Measurements from ENCODE around the gene ATP2A2. TPM values are rescaled to one million over a fixed set of nuclear protein-coding genes. Genes with fewer than 3 reads are reported as not detected.
"Not testable (repeated sequence)": the region's sequence is repeated elsewhere in the genome, so short reads cannot be mapped to it uniquely, and the experiment has no call there.

ATP2A2 gene
- polyA plus RNA-seq, 1 experiment: 267 TPM

GRCh38 chr12:110339184-110339952 lies 58.3 kb downstream of the ATP2A2 start:
- POLR2A ChIA-PET: interaction anchor here (0.6 kb wide), 1 partner anchor 92 kb away, joined by 14 read pairs; no protein-coding TSS in a partner anchor
- TF ChIP-seq CTCF (IDR thresholded peaks at IDR 0.05; ENCODE audit: insufficient read depth, low read depth, low read length): no peak
- no peaks in the 10 kb centered on the region for H3K27me3 ChIP-seq (ENCODE audit: control insufficient read depth, insufficient read depth, low read length)
- peaks cover 72% of the 10 kb centered on the region for H3K36me3 ChIP-seq (ENCODE audit: control insufficient read depth, insufficient read depth, low read length)
- CTCF ChIA-PET: interaction anchor here (0.7 to 0.9 kb wide), 2 partner anchors 9 to 240 kb away, joined by 3 read pairs; no protein-coding TSS in a partner anchor
- no peak for DNase-seq (ENCODE audit: low read depth)
- H3K4me3 ChIP-seq (ENCODE audit: low read depth, low read length): no peak overlapping the region

GRCh38 chr12:110340261-110340660 lies 59.2 kb downstream of the ATP2A2 start:
- CTCF ChIA-PET: interaction anchor here (0.7 to 0.9 kb wide), 2 partner anchors 10 to 241 kb away, joined by 3 read pairs; no protein-coding TSS in a partner anchor
- peaks cover 75% of the 10 kb centered on the region for H3K36me3 ChIP-seq (ENCODE audit: control insufficient read depth, insufficient read depth, low read length)
- POLR2A ChIA-PET: interaction anchor here (0.6 kb wide), 1 partner anchor 26 kb away, joined by 5 read pairs; no protein-coding TSS in a partner anchor
- not testable (repeated sequence) for DNase-seq (ENCODE audit: low read depth); H3K27me3 ChIP-seq (ENCODE audit: control insufficient read depth, insufficient read depth, low read length); H3K4me3 ChIP-seq (ENCODE audit: low read depth, low read length)

DNA sequence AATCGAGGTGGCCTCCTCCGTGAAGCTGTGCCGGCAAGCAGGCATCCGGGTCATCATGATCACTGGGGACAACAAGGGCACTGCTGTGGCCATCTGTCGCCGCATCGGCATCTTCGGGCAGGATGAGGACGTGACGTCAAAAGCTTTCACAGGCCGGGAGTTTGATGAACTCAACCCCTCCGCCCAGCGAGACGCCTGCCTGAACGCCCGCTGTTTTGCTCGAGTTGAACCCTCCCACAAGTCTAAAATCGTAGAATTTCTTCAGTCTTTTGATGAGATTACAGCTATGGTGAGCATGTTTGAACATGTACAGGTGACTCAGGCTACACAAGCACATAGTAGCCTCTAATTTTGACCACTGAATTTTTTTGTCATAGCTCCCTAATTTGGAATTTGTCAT lies 59.7 kb downstream of the ATP2A2 start:
- no peak for DNase-seq (ENCODE audit: low read depth)
- peaks cover 76% of the 10 kb centered on the region for H3K36me3 ChIP-seq (ENCODE audit: control insufficient read depth, insufficient read depth, low read length)
- ChIA-PET CTCF (interaction anchor here (0.6 kb wide), 1 partner anchor 198 kb away, joined by 3 read pairs; no protein-coding TSS in a partner anchor), POLR2A (interaction anchor here (0.6 kb wide), 1 partner anchor 26 kb away, joined by 5 read pairs; no protein-coding TSS in a partner anchor)
- TF ChIP-seq CTCF (IDR thresholded peaks at IDR 0.05; ENCODE audit: insufficient read depth, low read depth, low read length): no peak
- no peak overlapping the region for H3K4me3 ChIP-seq (ENCODE audit: low read depth, low read length)
- H3K27me3 ChIP-seq (ENCODE audit: control insufficient read depth, insufficient read depth, low read length): no peaks in the 10 kb centered on the region

DNA sequence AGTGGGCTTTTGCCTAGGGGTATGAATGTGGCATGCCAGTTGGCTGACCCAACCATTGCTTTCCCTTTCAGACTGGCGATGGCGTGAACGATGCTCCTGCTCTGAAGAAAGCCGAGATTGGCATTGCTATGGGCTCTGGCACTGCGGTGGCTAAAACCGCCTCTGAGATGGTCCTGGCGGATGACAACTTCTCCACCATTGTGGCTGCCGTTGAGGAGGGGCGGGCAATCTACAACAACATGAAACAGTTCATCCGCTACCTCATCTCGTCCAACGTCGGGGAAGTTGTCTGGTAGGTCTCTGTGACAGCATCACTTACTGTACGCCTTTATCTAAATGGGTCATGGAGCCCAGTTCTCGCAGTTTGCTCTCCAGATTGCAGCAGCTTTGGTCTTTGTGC lies 61.1 kb downstream of the ATP2A2 start:
- no peak for DNase-seq (ENCODE audit: low read depth)
- ChIA-PET CTCF (no interaction called here), POLR2A (no interaction called here)
- Histone ChIP-seq H3K36me3 (ENCODE audit: control insufficient read depth, insufficient read depth, low read length) (peaks cover 67% of the 10 kb centered on the region), H3K27me3 (ENCODE audit: control insufficient read depth, insufficient read depth, low read length) (no peaks in the 10 kb centered on the region), H3K4me3 (ENCODE audit: low read depth, low read length) (no peak overlapping the region)
- TF ChIP-seq CTCF (IDR thresholded peaks at IDR 0.05; ENCODE audit: insufficient read depth, low read depth, low read length): no peak

GRCh38 chr12:110343114-110343513 lies 62.1 kb downstream of the ATP2A2 start:
- Histone ChIP-seq H3K4me3 (ENCODE audit: low read depth, low read length) (no peak overlapping the region), H3K36me3 (ENCODE audit: control insufficient read depth, insufficient read depth, low read length) (peaks cover 66% of the 10 kb centered on the region), H3K27me3 (ENCODE audit: control insufficient read depth, insufficient read depth, low read length) (no peaks in the 10 kb centered on the region)
- no peak for TF ChIP-seq CTCF (IDR thresholded peaks at IDR 0.05; ENCODE audit: insufficient read depth, low read depth, low read length)
- ChIA-PET POLR2A (no interaction called here), CTCF (no interaction called here)
- no peak for DNase-seq (ENCODE audit: low read depth)

All from BJ (cell line).